ENCODE data around the gene POC1B. TPM values are rescaled to one million over a fixed set of nuclear protein-coding genes. Genes with fewer than 3 reads are reported as not detected.

Gene POC1B
- total RNA-seq, 4 donors from 2014 or later, result 19.6 to 22.4 (median 20.0) TPM

DNA sequence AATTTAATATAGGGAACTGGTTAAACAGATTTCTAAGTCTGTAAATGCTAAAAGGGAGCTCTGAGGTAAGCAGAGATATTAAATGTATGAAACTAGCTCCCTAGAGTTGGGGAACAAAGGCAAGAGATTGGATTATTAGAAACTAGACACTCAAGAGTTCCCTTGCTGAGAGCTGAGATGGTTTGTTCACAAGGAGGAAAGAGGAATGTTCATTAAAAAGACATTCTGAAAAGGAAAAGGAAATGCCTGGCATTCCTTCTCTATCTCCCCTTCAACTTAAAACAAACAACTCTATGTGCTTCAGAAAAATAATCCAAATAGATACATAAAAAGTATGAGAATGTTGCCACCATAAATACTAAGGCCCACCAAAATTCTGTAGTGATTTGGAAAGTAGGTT, 74.9 kb downstream of the POC1B start:
- H3K27ac ChIP-seq (replicated peaks in 1 of 4), result peak overlapping the region; percentile 82 to 86 (median 83)
- no peak for TF ChIP-seq POLR2AphosphoS5 (IDR thresholded peaks at IDR 0.05)
- no peak for TF ChIP-seq EP300 (IDR thresholded peaks at IDR 0.05)
- no peak for TF ChIP-seq CTCF (IDR thresholded peaks at IDR 0.05)
- no peak for TF ChIP-seq POLR2A (IDR thresholded peaks at IDR 0.05; ENCODE audit: low read depth)
- no peak for DNase-seq (ENCODE audit: extremely low spot score)

GRCh38 chr12:89448951-89449371, 76.9 kb downstream of the POC1B start:
- Histone ChIP-seq H3K27me3 (no peaks in the 10 kb centered on the region), H3K27ac (replicated peaks in 1 of 4) (peak overlapping the region in 3 of 4 donors; percentile 3 to 82 (median 10)), H3K4me3 (no peak overlapping the region), H3K4me1 (peaks cover 23 to 52% (median 43%) of the 10 kb centered on the region in 4 donors), H3K36me3 (no peaks in the 10 kb centered on the region), H3K9me3 (no peaks in the 10 kb centered on the region)
- TF ChIP-seq POLR2A (IDR thresholded peaks at IDR 0.05; ENCODE audit: low read depth), result no peak
- no peak for TF ChIP-seq POLR2AphosphoS5 (IDR thresholded peaks at IDR 0.05)
- no peak for TF ChIP-seq CTCF (IDR thresholded peaks at IDR 0.05)
- no peak for TF ChIP-seq EP300 (IDR thresholded peaks at IDR 0.05)
- no peak for DNase-seq (ENCODE audit: extremely low spot score)
- 91% methylated on average over 2 of the region's 2 CpGs for WGBS
- intact Hi-C loops (cut with DNase I), result no loop called here

More for the DNA sequence above, 74.9 kb downstream of the POC1B start:
- peaks cover 30 to 68% (median 57%) of the 10 kb centered on the region in 4 donors for H3K4me1 ChIP-seq
- H3K9me3 ChIP-seq, result no peaks in the 10 kb centered on the region
- H3K4me3 ChIP-seq, result no peak overlapping the region
- intact Hi-C loops (cut with DNase I), result loop anchor here (5.0 to 10.0 kb wide), 2 partner anchors 64 to 286 kb away; no protein-coding TSS in a partner anchor
- H3K27me3 ChIP-seq, result no peaks in the 10 kb centered on the region
- H3K36me3 ChIP-seq, result no peaks in the 10 kb centered on the region

DNA sequence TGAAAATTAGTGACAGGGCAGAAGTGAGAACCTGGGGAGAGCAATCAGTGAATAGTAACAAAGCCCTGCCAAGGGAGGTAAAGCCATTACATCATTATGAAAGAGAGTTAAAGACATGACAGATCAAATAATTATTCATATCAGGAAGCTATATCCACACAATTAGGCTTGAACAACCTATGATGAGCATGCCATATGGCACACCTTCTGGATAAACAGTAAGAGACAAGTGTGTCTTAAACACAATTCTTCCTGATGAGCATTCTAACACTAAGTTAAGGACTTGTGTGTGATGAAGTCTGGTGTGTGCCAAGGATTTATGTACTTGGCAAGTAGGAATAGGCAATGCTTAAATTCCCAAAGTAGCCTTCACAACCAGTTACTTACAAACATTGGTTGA, 77.3 kb downstream of the POC1B start:
- no peak for TF ChIP-seq CTCF (IDR thresholded peaks at IDR 0.05)
- TF ChIP-seq EP300 (IDR thresholded peaks at IDR 0.05), result no peak
- TF ChIP-seq POLR2A (IDR thresholded peaks at IDR 0.05; ENCODE audit: low read depth), result no peak
- TF ChIP-seq POLR2AphosphoS5 (IDR thresholded peaks at IDR 0.05), result no peak
- Histone ChIP-seq H3K4me3 (no peak overlapping the region), H3K36me3 (no peaks in the 10 kb centered on the region), H3K9me3 (no peaks in the 10 kb centered on the region), H3K4me1 (peaks cover 21 to 47% (median 38%) of the 10 kb centered on the region in 4 donors), H3K27me3 (no peaks in the 10 kb centered on the region), H3K27ac (replicated peaks in 1 of 4) (peak overlapping the region in 3 of 4 donors; percentile 3 to 82 (median 10))
- intact Hi-C loops (cut with DNase I), result no loop called here
- DNase-seq (ENCODE audit: extremely low spot score), result no peak

DNA sequence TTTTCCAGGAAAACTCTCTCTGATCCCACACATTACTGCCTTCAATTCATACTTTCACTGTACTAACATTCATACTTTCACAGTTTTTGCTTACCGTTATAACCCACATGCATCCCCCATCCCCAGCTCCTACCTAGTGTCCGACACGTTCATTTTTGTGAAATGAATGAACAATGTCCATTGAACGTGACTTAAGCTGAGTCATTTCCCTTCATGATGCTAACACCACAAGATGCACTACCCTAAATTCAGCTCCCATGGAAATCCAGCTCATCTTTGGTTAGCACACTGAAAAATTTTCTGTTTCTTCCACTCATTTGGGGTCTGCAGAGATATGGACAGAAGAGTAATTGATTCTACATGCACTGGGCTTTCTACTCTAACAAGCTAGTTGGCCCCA, 85.9 kb downstream of the POC1B start:
- DNase-seq (ENCODE audit: extremely low spot score), result no peak
- intact Hi-C loops (cut with DNase I), result no loop called here
- Histone ChIP-seq H3K9me3 (no peaks in the 10 kb centered on the region), H3K27ac (replicated peaks in 1 of 4) (no peak overlapping the region), H3K27me3 (no peaks in the 10 kb centered on the region), H3K4me3 (no peak overlapping the region), H3K4me1 (no peaks in the 10 kb centered on the region), H3K36me3 (no peaks in the 10 kb centered on the region)
- TF ChIP-seq EP300 (IDR thresholded peaks at IDR 0.05), result no peak
- no peak for TF ChIP-seq CTCF (IDR thresholded peaks at IDR 0.05)
- TF ChIP-seq POLR2AphosphoS5 (IDR thresholded peaks at IDR 0.05), result no peak
- TF ChIP-seq POLR2A (IDR thresholded peaks at IDR 0.05; ENCODE audit: low read depth), result no peak
- WGBS, result 73% methylated on average over 4 of the region's 4 CpGs

DNA sequence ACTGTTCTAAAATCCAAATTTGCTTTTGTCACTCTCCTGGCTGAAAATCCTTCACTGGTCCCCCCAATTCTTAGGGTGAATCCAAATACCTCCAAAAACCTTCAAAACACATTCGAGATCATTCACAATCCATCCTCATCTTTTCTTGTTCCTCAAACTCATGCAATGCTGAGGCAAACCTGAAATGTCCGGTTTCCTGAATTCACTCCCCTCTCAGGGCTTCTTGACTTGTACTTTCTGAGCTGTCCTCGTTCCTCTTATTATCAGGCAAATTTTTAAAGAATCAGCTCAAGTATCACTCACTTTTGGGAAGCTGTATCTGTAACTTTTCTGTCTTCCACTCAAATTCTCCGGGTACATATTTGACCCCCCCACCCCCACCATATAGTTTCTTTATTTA, 88.6 kb downstream of the POC1B start:
- 79% methylated on average over 4 of the region's 4 CpGs for WGBS
- DNase-seq (ENCODE audit: extremely low spot score), result no peak
- no peak for TF ChIP-seq CTCF (IDR thresholded peaks at IDR 0.05)
- TF ChIP-seq POLR2A (IDR thresholded peaks at IDR 0.05; ENCODE audit: low read depth), result no peak
- no peak for TF ChIP-seq EP300 (IDR thresholded peaks at IDR 0.05)
- no peak for TF ChIP-seq POLR2AphosphoS5 (IDR thresholded peaks at IDR 0.05)
- Histone ChIP-seq H3K36me3 (no peaks in the 10 kb centered on the region), H3K9me3 (no peaks in the 10 kb centered on the region), H3K27ac (replicated peaks in 1 of 4) (no peak overlapping the region), H3K4me3 (no peak overlapping the region), H3K4me1 (no peaks in the 10 kb centered on the region), H3K27me3 (no peaks in the 10 kb centered on the region)
- intact Hi-C loops (cut with DNase I), result no loop called here

All from esophagus muscularis mucosa (tissue), 4 donors.